ENCODE results near the gene TMEM121B. TPM values are rescaled to one million over a fixed set of nuclear protein-coding genes. Genes with fewer than 3 reads are reported as not detected.

The TMEM121B gene
- total RNA-seq, 1 donor from 2014 or later, result 1.1 TPM

DNA sequence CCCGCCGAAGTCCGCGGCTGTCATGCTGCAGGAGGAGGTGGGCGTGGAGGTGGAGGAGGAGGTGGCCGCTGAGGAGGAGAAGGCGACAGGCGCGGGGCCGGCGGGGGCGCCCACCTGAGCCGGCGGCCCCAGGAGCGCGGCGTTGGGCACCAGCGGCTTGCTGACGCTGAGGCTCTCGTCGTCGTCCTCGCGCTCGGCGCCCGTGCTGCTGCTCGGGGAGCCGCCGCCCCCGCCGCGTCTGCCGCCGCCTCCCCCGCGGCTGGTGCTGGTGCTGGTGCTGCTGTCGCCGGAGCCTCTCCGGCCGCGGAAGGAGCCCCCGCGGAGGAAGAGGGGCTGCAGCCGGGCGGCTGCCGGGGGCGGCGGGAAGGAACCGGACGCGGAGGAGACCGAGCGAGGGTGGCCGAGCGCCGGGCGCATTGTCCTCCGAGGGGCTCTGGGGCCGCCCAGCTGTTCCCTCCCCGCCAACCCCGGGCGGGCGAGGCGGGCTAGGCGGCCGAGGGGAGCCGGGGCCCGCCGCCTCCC lies 388 bp downstream of the TMEM121B start:
- Mint-ChIP-seq H3K4me3 (no peak overlapping the region), H3K27ac (no peak overlapping the region), H3K36me3 (no peaks in the 10 kb centered on the region), H3K4me1 (peaks cover 2% of the 10 kb centered on the region), H3K27me3 (ENCODE audit: low read depth) (peaks cover 64% of the 10 kb centered on the region), H3K9me3 (no peaks in the 10 kb centered on the region)
- peak in 1 of 2 experiments; percentile 42 for DNase-seq (ENCODE audit: low spot score in 2 of 2, unreplicated experiment in 2 of 2)
- TF ChIP-seq, protein P1, sequence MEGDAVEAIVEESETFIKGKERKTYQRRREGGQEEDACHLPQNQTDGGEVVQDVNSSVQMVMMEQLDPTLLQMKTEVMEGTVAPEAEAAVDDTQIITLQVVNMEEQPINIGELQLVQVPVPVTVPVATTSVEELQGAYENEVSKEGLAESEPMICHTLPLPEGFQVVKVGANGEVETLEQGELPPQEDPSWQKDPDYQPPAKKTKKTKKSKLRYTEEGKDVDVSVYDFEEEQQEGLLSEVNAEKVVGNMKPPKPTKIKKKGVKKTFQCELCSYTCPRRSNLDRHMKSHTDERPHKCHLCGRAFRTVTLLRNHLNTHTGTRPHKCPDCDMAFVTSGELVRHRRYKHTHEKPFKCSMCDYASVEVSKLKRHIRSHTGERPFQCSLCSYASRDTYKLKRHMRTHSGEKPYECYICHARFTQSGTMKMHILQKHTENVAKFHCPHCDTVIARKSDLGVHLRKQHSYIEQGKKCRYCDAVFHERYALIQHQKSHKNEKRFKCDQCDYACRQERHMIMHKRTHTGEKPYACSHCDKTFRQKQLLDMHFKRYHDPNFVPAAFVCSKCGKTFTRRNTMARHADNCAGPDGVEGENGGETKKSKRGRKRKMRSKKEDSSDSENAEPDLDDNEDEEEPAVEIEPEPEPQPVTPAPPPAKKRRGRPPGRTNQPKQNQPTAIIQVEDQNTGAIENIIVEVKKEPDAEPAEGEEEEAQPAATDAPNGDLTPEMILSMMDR (IDR thresholded peaks at IDR 0.05; ENCODE audit: unreplicated experiment), result no peak

DNA sequence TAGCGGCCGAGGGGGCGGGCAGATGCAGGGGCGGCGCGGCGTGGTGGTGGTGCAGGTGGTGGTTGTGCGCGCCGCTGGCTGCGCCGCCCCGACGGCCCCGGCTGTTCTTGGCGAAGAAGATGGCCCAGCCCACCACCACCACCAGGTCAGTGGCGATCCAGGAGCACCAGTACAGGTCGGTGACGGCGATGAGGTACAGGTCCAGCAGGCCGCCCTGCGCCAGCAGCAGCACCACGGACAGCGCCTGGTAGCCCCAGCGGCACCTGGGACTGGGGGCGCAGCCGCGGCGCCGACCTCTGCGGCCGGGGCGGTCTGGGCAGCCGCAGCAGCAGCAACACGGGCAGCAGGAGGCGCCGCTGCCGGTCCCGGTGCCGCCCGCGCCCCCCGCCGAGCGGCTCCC lies 879 bp downstream of the TMEM121B start:
- Mint-ChIP-seq H3K4me1 (peaks cover 2% of the 10 kb centered on the region), H3K4me3 (peak overlapping the region; percentile 30), H3K27ac (no peak overlapping the region), H3K36me3 (no peaks in the 10 kb centered on the region), H3K27me3 (ENCODE audit: low read depth) (peaks cover 67% of the 10 kb centered on the region), H3K9me3 (no peaks in the 10 kb centered on the region)
- peak; percentile 64 to 76 for DNase-seq (ENCODE audit: low spot score in 2 of 2, unreplicated experiment in 2 of 2)
- TF ChIP-seq, protein P1 (IDR thresholded peaks at IDR 0.05; ENCODE audit: unreplicated experiment), result no peak

DNA sequence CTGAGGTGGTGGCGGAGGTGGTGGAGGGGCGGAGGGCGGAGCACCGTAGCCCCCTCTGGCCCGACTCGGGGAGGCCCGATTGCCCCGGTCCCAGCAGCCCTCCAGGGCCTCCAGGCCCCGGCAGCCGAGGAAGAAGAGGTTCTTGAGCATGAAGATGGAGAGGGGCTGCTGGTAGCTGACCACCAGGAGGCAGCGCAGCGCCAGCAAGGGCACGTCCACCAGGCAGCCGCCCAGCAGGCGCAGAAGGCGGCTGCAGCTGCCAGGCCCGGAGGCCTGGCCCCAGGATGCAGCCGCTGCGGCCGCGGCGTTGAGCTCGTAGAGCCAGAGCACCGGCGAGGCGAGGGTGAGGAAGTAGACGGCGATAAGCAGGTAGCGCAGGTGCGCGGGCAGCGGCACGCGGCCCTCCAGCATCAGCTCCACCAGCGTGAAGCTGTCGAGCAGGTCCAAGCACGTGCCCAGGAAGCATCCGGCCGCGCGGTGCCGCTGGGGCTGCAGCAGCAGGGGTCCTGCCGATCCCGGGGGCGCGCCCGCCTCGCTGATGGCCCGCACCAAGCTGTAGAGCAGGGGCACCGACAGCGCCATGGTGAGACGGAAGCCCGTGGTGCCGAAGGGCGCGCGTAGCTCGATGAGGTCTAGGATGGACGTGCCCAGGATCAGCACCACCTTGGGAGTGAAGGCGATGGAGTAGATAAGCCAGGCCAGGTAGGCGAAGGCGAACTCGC lies 1.5 kb downstream of the TMEM121B start:
- Mint-ChIP-seq H3K9me3 (no peaks in the 10 kb centered on the region), H3K36me3 (no peaks in the 10 kb centered on the region), H3K4me3 (peak overlapping the region; percentile 55), H3K27ac (no peak overlapping the region), H3K27me3 (ENCODE audit: low read depth) (peaks cover 67% of the 10 kb centered on the region), H3K4me1 (peaks cover 2% of the 10 kb centered on the region)
- DNase-seq (ENCODE audit: low spot score in 2 of 2, unreplicated experiment in 2 of 2), result no peak
- TF ChIP-seq, protein P1 (IDR thresholded peaks at IDR 0.05; ENCODE audit: unreplicated experiment), result no peak

DNA sequence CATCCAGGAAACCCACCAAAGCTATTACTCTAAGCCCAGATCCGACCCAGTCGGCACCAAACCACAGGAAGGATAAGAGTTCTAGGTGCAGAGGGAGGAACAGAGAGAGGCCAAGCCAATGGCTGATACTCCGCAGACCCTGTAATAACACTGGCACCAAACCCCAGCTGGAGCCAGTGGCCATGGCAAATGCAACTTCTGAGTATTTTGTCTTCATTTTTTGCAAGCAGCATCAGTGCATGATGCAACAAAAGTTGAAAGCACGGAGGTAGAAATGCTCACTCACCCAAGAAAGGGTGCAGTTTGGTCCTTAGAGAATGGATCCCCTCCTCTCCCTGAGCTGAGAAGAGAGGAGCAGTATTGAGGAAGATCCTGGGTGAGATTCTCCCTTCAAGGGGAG lies 2.8 kb downstream of the TMEM121B start:
- TF ChIP-seq, protein P1 (IDR thresholded peaks at IDR 0.05; ENCODE audit: unreplicated experiment), result no peak
- Mint-ChIP-seq H3K27me3 (ENCODE audit: low read depth) (peaks cover 63% of the 10 kb centered on the region), H3K36me3 (no peaks in the 10 kb centered on the region), H3K4me3 (peak overlapping the region; percentile 45), H3K27ac (no peak overlapping the region), H3K9me3 (no peaks in the 10 kb centered on the region), H3K4me1 (peaks cover 2% of the 10 kb centered on the region)
- DNase-seq (ENCODE audit: low spot score in 2 of 2, unreplicated experiment in 2 of 2), result no peak

DNA sequence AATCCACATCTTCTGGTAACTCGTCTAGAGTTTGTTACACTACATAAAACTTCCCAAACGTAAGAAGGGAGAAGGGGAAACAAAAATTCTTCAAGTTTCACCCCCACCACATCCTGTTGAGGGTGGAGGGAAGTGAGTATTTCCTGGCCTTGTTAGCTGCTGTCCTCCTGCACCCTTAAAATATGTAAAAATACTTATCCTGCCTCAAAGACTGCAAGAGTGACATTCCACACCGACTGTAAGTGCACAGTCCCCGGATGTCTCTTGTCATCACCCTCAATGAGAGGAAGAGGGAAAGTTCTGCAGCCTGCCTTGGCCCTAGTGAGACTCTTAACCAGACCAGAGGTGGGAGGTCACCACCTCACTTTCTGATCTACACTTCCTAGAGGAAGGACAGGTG lies 3.3 kb downstream of the TMEM121B start:
- TF ChIP-seq, protein P1 (IDR thresholded peaks at IDR 0.05; ENCODE audit: unreplicated experiment), result no peak
- H3K4me3 Mint-ChIP-seq, result no peak overlapping the region
- no peak for DNase-seq (ENCODE audit: low spot score in 2 of 2, unreplicated experiment in 2 of 2)
- H3K27ac Mint-ChIP-seq, result no peak overlapping the region
- no peaks in the 10 kb centered on the region for H3K36me3 Mint-ChIP-seq
- no peaks in the 10 kb centered on the region for H3K9me3 Mint-ChIP-seq
- H3K27me3 Mint-ChIP-seq (ENCODE audit: low read depth), result peaks cover 61% of the 10 kb centered on the region
- H3K4me1 Mint-ChIP-seq, result peaks cover 2% of the 10 kb centered on the region
